Adipocyte (in vitro differentiated cells): ENCODE data around the gene EMC6.
A peak's percentile ranks its signal among the peaks of the same experiment; 100 is the strongest.

ENCODE experiments used
- DNase-seq: peaks from one replicate; pipeline ENCODE4 v3.0.0-alpha.2; 2015; ENCODE audit warnings: low read depth
- H3K27me3 ChIP-seq: replicated peaks from 2 replicates; pipeline ENCODE4 v1.7.0; 2013; ENCODE audit warnings: mild to moderate bottlenecking, low read length, moderate library complexity; ENCODE audit not compliant: control insufficient read depth, insufficient read depth
- H3K36me3 ChIP-seq: 2 replicates; pipeline ENCODE4 v1.7.0; 2013; ENCODE audit warnings: low read length, mild to moderate bottlenecking, moderate library complexity; ENCODE audit not compliant: control insufficient read depth, insufficient read depth, severe bottlenecking
- H3K4me1 ChIP-seq: 2 replicates; pipeline ENCODE4 v1.7.0; 2013; ENCODE audit warnings: mild to moderate bottlenecking, low read length, moderate library complexity; ENCODE audit not compliant: control insufficient read depth, insufficient read depth
- H3K4me3 ChIP-seq: 2 replicates; pipeline ENCODE4 v1.7.0; 2013; ENCODE audit warnings: mild to moderate bottlenecking, low read length, moderate library complexity
- H3K9ac ChIP-seq: 2 replicates; pipeline ENCODE4 v1.7.0; 2013; ENCODE audit warnings: mild to moderate bottlenecking, low read length, moderate library complexity
- H3K9me3 ChIP-seq: 2 replicates; pipeline ENCODE4 v1.7.0; 2013; ENCODE audit warnings: mild to moderate bottlenecking, low read length, moderate library complexity; ENCODE audit not compliant: control insufficient read depth

EMC6 gene

DNA sequence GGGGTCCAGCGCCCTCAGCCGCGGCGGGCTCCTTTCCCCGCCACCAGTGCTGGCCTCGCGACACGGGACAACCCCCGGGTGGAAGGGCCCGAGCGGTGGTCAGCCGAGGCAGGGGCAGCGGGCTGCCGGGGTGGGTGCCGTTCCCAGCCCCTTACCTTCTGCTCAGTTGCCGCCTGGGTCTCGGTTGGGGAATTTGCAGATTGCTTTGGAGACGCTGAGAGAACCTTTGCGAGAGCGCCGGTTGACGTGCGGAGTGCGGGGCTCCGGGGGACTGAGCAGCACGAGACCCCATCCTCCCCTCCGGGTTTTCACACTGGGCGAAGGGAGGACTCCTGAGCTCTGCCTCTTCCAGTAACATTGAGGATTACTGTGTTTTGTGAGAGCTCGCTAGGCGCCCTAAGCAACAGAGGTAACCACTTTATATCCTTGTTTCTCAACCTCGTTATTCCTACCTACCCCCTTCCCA lies 31.7 kb upstream of the EMC6 start:
- peak; percentile 50 for DNase-seq
- no peaks in the 10 kb centered on the region for H3K27me3 ChIP-seq
- peak overlapping the region; percentile 91 for H3K9ac ChIP-seq
- peaks cover 28% of the 10 kb centered on the region for H3K4me1 ChIP-seq
- peak overlapping the region; percentile 96 for H3K4me3 ChIP-seq
- H3K36me3 ChIP-seq = peaks cover 9% of the 10 kb centered on the region
- H3K9me3 ChIP-seq = no peaks in the 10 kb centered on the region

DNA sequence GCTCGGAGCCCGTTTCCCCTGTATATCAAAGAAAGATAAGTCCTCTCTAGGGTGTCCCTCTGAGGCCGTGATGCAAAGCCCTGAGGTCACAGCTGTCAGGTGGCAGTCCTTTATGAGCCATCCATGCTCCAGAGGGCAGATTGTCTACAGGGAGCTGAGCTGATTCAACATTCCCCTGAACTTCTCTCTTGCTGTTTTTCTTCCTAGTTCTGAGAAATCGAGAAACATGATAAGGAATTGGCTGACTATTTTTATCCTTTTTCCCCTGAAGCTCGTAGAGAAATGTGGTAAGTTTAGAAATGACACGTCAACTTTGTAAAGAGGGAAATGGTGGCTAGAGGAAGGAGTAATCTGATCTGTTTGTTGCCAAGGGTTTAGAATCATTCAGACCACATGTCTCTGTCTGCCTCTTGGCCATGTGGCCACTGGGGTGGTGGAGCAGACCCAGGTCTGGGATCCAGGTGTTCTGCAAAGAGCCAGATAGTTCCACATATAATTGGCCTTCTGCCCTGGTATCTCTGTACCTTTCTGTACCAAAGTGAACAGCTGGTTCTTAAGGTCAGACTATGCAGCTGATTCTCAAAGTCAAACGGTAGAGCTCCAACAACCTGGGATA lies 28.5 kb upstream of the EMC6 start:
- peak overlapping the region; percentile 39 for H3K9ac ChIP-seq
- H3K4me1 ChIP-seq = peaks cover 17% of the 10 kb centered on the region
- no peak overlapping the region for H3K4me3 ChIP-seq
- peaks cover 10% of the 10 kb centered on the region for H3K36me3 ChIP-seq
- no peaks in the 10 kb centered on the region for H3K9me3 ChIP-seq
- DNase-seq = peak; percentile 38
- no peaks in the 10 kb centered on the region for H3K27me3 ChIP-seq

DNA sequence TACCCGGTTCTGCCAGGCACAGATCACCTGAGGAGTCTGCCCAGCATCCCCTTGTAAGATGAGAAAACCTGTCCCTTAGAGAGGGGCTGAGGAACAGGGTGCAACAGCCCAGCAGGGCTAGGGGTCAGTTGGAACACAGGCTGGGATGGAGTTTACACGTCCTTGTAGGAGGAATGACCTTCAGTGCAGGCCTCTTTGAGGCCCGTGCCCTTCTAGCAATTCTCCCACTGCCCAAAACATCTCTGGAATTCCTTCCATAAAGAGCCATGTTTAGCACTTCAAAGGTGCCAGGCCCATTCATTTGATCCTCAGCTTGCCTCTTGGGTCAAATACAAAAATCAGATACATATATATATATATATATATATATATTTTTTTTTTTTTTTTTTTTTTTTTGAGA lies 27.6 kb upstream of the EMC6 start:
- no peak overlapping the region for H3K9ac ChIP-seq
- H3K36me3 ChIP-seq = peaks cover 10% of the 10 kb centered on the region
- H3K4me1 ChIP-seq = peaks cover 13% of the 10 kb centered on the region
- DNase-seq = no peak
- no peak overlapping the region for H3K4me3 ChIP-seq
- H3K9me3 ChIP-seq = no peaks in the 10 kb centered on the region
- no peaks in the 10 kb centered on the region for H3K27me3 ChIP-seq

DNA sequence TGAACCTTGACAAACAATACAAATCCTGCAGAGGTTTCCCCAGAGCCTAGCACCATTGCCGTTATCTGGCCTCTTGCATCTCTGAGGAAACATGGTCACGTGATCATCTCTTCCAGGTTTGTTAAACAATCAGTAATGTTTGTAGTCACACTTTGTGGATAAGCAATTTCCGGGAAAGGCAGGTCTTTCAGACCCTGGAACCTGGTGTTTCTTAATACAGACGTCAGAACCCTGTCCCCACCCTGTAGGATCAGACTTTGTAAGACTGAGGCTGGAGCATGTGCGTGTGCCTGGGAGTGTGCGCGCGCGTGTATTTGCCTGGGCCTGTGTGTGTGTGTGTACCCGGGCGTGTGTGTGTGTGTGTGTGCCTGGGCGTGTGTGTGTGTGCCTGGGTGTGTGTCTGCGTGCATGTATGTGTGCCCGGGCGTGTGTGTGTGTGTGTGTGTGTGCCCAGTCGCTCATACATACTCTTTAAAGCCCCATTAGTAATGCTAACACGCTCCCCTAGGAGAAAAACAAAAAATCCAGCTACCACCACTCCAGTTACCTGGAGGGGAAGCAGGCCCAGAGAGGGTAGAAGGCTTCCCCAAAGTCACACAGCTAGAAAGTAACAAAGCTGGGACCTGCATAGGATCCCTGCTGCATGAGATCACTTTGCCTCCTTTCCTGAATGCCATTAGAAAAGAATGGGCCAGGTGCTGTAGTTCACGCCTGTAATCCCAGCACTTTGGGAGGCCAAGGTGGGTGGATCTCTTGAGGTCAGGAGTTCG lies 26.7 kb upstream of the EMC6 start:
- no peak for DNase-seq
- no peak overlapping the region for H3K9ac ChIP-seq
- no peak overlapping the region for H3K4me3 ChIP-seq

DNA sequence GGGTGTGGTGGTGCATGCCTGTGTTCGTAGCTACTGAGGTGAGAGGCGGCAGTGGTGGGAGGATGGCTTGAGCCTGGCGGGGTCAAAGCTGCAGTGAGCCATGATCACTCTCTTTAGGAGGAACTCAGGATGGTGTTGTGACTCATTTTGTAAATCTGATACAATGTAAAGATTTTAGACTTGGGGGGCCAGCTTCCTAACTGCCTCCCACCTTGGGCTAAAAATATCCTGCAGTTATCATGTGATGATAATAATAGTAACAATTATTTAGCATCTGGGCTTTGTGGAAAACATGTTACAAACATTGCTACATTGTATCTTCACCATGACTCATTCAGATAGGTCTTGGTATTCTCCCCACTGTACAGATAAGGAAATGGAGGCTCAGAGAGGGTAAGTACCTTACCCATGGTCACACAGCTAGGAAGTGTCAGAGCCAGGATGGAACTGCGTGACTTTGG lies 24.7 kb upstream of the EMC6 start:
- Histone ChIP-seq H3K9ac (no peak overlapping the region), H3K27me3 (no peaks in the 10 kb centered on the region), H3K9me3 (no peaks in the 10 kb centered on the region), H3K36me3 (peaks cover 10% of the 10 kb centered on the region), H3K4me3 (no peak overlapping the region), H3K4me1 (peaks cover 23% of the 10 kb centered on the region)
- no peak for DNase-seq

More for the DNA sequence above, 26.7 kb upstream of the EMC6 start:
- H3K27me3 ChIP-seq = no peaks in the 10 kb centered on the region
- H3K4me1 ChIP-seq = peaks cover 13% of the 10 kb centered on the region
- no peaks in the 10 kb centered on the region for H3K9me3 ChIP-seq
- H3K36me3 ChIP-seq = peaks cover 10% of the 10 kb centered on the region

DNA sequence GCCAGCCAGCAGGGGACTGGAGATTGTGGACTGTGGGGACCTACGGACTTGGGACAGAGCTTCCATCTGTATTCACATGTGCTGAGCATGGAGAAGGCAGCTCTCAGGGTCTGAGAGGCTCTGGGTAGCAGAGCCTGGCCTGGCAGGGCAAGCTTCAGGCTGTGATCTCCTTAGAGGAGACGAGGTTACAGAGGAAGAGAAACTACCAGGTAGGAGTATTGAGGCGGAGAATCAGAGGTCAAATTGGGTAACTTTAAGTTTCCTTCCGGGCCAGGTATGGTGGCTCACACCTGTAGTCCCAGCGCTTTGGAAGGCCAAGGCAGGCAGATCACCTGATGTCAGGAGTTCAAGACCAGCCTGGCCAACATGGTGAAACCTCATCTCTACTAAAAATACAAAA lies 23.3 kb upstream of the EMC6 start:
- peaks cover 19% of the 10 kb centered on the region for H3K36me3 ChIP-seq
- H3K4me1 ChIP-seq = peaks cover 16% of the 10 kb centered on the region
- H3K9me3 ChIP-seq = no peaks in the 10 kb centered on the region
- no peak overlapping the region for H3K9ac ChIP-seq
- no peak for DNase-seq
- no peaks in the 10 kb centered on the region for H3K27me3 ChIP-seq
- no peak overlapping the region for H3K4me3 ChIP-seq

DNA sequence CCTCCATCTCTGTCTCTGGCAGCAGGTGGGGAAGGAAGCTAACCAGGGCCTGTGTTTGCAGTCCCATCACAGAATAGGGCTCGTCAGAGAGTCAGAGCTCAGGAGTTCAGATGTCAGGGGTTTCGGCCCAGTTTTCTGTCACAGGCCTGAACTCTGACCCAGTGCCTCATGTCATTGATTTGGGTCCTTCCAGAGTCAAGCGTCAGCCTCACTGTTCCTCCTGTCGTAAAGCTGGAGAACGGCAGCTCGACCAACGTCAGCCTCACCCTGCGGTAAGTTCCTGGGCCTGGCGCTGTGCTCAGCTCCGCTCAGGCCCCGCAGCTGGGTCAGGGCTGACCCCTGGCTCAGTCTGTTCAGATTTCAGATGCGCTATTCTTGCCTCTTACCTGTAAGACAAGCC lies 21.4 kb upstream of the EMC6 start:
- H3K4me1 ChIP-seq = peaks cover 16% of the 10 kb centered on the region
- peak overlapping the region; percentile 45 for H3K9ac ChIP-seq
- no peaks in the 10 kb centered on the region for H3K9me3 ChIP-seq
- no peak overlapping the region for H3K4me3 ChIP-seq
- no peak for DNase-seq
- H3K27me3 ChIP-seq = no peaks in the 10 kb centered on the region
- peaks cover 9% of the 10 kb centered on the region for H3K36me3 ChIP-seq

DNA sequence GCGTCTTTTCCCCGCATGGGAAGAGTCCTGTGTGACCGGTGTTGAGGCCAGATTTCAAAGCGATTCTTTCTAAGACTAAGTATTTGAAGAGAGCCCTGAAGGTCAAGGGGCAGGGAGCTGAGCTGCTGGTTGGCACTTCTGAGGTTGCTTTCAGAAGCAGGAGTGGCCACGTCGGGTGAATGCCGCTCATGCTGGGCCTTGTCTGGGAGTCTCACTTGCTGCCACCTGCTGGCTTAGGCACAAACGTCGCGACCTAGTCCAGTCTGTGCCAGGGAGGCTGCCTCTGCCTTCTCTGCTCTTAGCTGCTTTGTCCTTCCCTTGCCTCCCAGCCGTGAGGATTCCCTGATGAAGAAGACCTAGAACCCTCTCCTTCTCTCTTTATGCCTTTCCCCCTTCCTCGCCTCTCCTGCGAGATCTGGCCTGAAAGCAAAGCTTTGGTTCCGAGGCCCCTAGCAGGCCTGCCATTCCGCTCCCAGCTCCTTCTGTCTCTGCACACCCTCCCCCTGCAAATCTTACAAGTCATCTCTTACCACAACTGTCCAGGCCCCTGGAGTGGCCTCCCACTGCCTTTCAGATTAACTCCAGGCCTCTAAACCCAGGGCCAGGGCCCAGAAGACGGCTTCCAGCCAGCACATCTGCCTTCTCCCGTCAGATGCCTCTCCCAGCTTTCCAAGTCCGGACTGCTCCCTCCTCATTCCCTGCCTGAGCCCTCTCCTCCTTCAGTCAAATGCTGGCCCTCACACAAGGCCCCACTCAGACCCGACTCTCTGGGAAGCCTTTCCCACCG lies 20.6 kb upstream of the EMC6 start:
- peak; percentile 44 for DNase-seq
- Histone ChIP-seq H3K4me1 (peaks cover 16% of the 10 kb centered on the region), H3K9ac (peak overlapping the region; percentile 45), H3K36me3 (peaks cover 9% of the 10 kb centered on the region), H3K4me3 (no peak overlapping the region), H3K27me3 (no peaks in the 10 kb centered on the region), H3K9me3 (no peaks in the 10 kb centered on the region)

DNA sequence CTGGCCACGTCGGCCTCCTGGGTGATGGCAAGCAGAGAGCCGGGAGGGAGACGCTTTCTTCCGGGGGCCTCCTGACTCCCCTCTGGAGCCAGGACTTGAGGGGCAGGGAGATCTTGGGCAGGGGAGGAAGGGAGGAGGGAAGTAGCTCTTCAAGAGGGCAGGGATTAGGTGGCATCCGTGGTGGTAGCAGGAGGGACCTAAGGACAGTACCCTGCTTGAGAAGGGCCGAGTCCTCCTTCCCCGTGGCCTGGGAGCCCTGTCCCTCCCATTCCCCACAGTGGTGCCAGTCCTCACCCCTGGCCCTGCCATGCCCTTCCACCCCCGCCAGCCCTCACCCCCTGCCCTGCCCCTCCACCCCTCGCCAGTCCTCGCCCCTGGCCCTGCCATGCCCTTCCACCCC lies 12.8 kb upstream of the EMC6 start:
- Histone ChIP-seq H3K4me1 (peaks cover 25% of the 10 kb centered on the region), H3K4me3 (no peak overlapping the region), H3K9me3 (no peaks in the 10 kb centered on the region), H3K27me3 (no peaks in the 10 kb centered on the region), H3K9ac (no peak overlapping the region), H3K36me3 (no peaks in the 10 kb centered on the region)
- DNase-seq = no peak

DNA sequence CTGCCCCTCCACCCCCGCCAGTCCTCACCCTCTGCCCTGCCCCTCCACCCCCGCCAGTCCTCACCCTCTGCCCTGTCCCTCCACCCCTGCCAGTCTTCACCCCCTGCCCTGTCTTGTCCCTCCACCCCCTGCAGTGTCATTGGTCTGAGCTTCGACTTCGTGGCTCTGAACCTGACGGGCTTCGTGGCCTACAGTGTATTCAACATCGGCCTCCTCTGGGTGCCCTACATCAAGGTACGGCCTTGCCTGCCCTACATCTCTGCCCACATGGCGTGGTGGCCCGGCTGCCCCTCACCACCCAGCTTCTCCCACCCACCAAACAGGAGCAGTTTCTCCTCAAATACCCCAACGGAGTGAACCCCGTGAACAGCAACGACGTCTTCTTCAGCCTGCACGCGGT lies 12.3 kb upstream of the EMC6 start:
- H3K27me3 ChIP-seq = no peaks in the 10 kb centered on the region
- no peak for DNase-seq
- H3K9me3 ChIP-seq = no peaks in the 10 kb centered on the region
- peaks cover 3% of the 10 kb centered on the region for H3K36me3 ChIP-seq
- H3K4me1 ChIP-seq = peaks cover 26% of the 10 kb centered on the region
- no peak overlapping the region for H3K4me3 ChIP-seq
- no peak overlapping the region for H3K9ac ChIP-seq
